Measurements from ENCODE around the gene DNAJC27.

DNA sequence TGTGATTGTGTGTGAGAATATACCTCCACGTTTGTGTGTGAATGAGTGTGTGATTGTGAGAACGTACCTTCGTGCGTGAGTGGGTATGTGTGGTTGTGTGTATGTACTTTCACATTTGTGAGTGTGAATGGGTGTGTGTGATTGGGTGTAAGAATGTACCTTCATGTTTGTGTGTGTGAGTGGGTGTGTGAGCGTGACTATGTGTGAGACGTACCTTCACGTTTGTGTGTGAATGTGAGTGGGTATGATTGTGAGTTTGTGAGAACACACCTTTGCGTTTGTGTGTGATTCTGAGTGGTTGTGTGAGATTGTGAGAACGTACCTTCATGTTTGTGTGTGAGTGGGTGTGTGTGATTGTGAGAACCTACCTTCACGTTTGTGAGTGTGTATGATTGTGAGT, 45.9 kb downstream of the DNAJC27 start:
- TF ChIP-seq POLR2A (IDR thresholded peaks at IDR 0.05): no peak
- TF ChIP-seq, protein P1, sequence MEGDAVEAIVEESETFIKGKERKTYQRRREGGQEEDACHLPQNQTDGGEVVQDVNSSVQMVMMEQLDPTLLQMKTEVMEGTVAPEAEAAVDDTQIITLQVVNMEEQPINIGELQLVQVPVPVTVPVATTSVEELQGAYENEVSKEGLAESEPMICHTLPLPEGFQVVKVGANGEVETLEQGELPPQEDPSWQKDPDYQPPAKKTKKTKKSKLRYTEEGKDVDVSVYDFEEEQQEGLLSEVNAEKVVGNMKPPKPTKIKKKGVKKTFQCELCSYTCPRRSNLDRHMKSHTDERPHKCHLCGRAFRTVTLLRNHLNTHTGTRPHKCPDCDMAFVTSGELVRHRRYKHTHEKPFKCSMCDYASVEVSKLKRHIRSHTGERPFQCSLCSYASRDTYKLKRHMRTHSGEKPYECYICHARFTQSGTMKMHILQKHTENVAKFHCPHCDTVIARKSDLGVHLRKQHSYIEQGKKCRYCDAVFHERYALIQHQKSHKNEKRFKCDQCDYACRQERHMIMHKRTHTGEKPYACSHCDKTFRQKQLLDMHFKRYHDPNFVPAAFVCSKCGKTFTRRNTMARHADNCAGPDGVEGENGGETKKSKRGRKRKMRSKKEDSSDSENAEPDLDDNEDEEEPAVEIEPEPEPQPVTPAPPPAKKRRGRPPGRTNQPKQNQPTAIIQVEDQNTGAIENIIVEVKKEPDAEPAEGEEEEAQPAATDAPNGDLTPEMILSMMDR (IDR thresholded peaks at IDR 0.05): no peak

All from testis (tissue), 2 donors.